ENCODE measurements around the gene DIAPH2.

Gene DIAPH2

GRCh38 chrX:97046867-97047266, 362.2 kb downstream of the DIAPH2 start:
- no peak for TF ChIP-seq CTCF (IDR thresholded peaks at IDR 0.05; ENCODE audit: extremely low read depth, missing control alignments)
- no peak for DNase-seq (ENCODE audit: low spot score)

- no peak for TF ChIP-seq CTCF (IDR thresholded peaks at IDR 0.05; ENCODE audit: extremely low read depth, missing control alignments)
- no peak for DNase-seq (ENCODE audit: low spot score)
These were observed 365.8 kb downstream of the DIAPH2 start for GRCh38 chrX:97050392-97050791.

- DNase-seq (ENCODE audit: low spot score), result no peak
- no peak for TF ChIP-seq CTCF (IDR thresholded peaks at IDR 0.05; ENCODE audit: extremely low read depth, missing control alignments)
These were observed 372.8 kb downstream of the DIAPH2 start for GRCh38 chrX:97057349-97057909.

GRCh38 chrX:97060020-97060419, 375.4 kb downstream of the DIAPH2 start:
- DNase-seq (ENCODE audit: low spot score), result no peak
- TF ChIP-seq CTCF (IDR thresholded peaks at IDR 0.05; ENCODE audit: extremely low read depth, missing control alignments), result no peak

- no peak for TF ChIP-seq CTCF (IDR thresholded peaks at IDR 0.05; ENCODE audit: extremely low read depth, missing control alignments)
- no peak for DNase-seq (ENCODE audit: low spot score)
These were observed 380.4 kb downstream of the DIAPH2 start for GRCh38 chrX:97065066-97065465.

- TF ChIP-seq CTCF (IDR thresholded peaks at IDR 0.05; ENCODE audit: extremely low read depth, missing control alignments), result no peak
These were observed 381.3 kb downstream of the DIAPH2 start for GRCh38 chrX:97065973-97066372.

GRCh38 chrX:97066381-97066780, 381.7 kb downstream of the DIAPH2 start:
- DNase-seq (ENCODE audit: low spot score), result no peak
- no peak for TF ChIP-seq CTCF (IDR thresholded peaks at IDR 0.05; ENCODE audit: extremely low read depth, missing control alignments)

More at GRCh38 chrX:97065973-97066372, 381.3 kb downstream of the DIAPH2 start:
- no peak for DNase-seq (ENCODE audit: low spot score)

Data from GM20000 (cell line).